Calu3 (cell line): ENCODE results near the gene TMEM116. TPM values are rescaled to one million over a fixed set of nuclear protein-coding genes. Genes with fewer than 3 reads are reported as not detected.

Experiments used
- BruUV-seq: library from RNA; stranded (reverse); fragments of 400-500 nt; replicated peaks from 2 replicates; lab custom pipeline; 2021; lab: Mats Ljungman, UMichigan
- CTCF ChIA-PET: fragments of 300-600 bp; sonication (Branson Sonifier 250); formaldehyde crosslinking; loops from one replicate; lab custom pipeline; 2022; ENCODE audit warnings: antibody characterized with exemption; lab: Charles Lee
- DNase-seq: peaks from one replicate; pipeline ENCODE4 v3.0.0; 2022
- H3K27ac Mint-ChIP-seq: one replicate; pipeline ENCODE4 v1.8.0; 2022; ENCODE audit warnings: mixed read lengths; ENCODE audit not compliant: unreplicated experiment
- H3K27me3 Mint-ChIP-seq: one replicate; pipeline ENCODE4 v1.8.0; 2022; ENCODE audit warnings: mixed read lengths; ENCODE audit not compliant: unreplicated experiment
- H3K36me3 Mint-ChIP-seq: one replicate; pipeline ENCODE4 v1.8.0; 2022; ENCODE audit warnings: mild to moderate bottlenecking, moderate library complexity, mixed read lengths; ENCODE audit not compliant: insufficient read depth, unreplicated experiment
- H3K4me1 Mint-ChIP-seq: one replicate; pipeline ENCODE4 v1.8.0; 2022; ENCODE audit warnings: mild to moderate bottlenecking, low read depth, mixed read lengths; ENCODE audit not compliant: unreplicated experiment
- H3K4me3 Mint-ChIP-seq: one replicate; pipeline ENCODE4 v1.8.0; 2022; ENCODE audit warnings: mild to moderate bottlenecking, low read depth, moderate library complexity, mixed read lengths; ENCODE audit not compliant: unreplicated experiment
- H3K9me3 Mint-ChIP-seq: one replicate; pipeline ENCODE4 v1.8.0; 2022; ENCODE audit warnings: low read depth, mixed read lengths; ENCODE audit not compliant: unreplicated experiment
- CTCF ChIP-seq: fragments of 200-600 bp; IDR thresholded peaks from one replicate; pipeline ENCODE4 v1.8.0; 2022; ENCODE audit warnings: antibody characterized with exemption; ENCODE audit not compliant: unreplicated experiment
- intact Hi-C: fragments of 100-400 bp; cut with micrococcal nuclease; formaldehyde crosslinking; loops from one replicate; pipeline ENCODE4 v1.10.0; 2022; ENCODE audit not compliant: unreplicated experiment
- total RNA-seq: library from RNA; stranded (reverse); gene quantifications from 2 replicates; pipeline ENCODE4 v1.2.3, GENCODE V29; 2022

The TMEM116 gene
- total RNA-seq, 1 experiment from 2014 or later, result 13.0 TPM

GRCh38 chr12:112025808-112026375 is 12.9 kb upstream of the TMEM116 start:
- peaks cover 70% of the 10 kb centered on the region for H3K36me3 Mint-ChIP-seq
- peak overlapping the region; percentile 4 for H3K27ac Mint-ChIP-seq
- intact Hi-C loops, result no loop called here
- TF ChIP-seq CTCF, result no peak
- no peak overlapping the region for H3K4me3 Mint-ChIP-seq
- H3K9me3 Mint-ChIP-seq, result no peaks in the 10 kb centered on the region
- CTCF ChIA-PET, result no interaction called here
- no peaks in the 10 kb centered on the region for H3K27me3 Mint-ChIP-seq
- DNase-seq, result no peak
- no TSS peak for BruUV-seq
- peaks cover 6% of the 10 kb centered on the region for H3K4me1 Mint-ChIP-seq

- H3K27ac Mint-ChIP-seq, result no peak overlapping the region
- CTCF ChIA-PET, result interaction anchor here (0.5 to 2.1 kb wide), 3 partner anchors 10 to 117 kb away, joined by 3 to 7 read pairs (median 4); partner anchors contain the start of genes ERP29 and TMEM116
- DNase-seq, result no peak
- H3K36me3 Mint-ChIP-seq, result peaks cover 59% of the 10 kb centered on the region
- no TSS peak for BruUV-seq
- peaks cover 8% of the 10 kb centered on the region for H3K4me1 Mint-ChIP-seq
- intact Hi-C loops, result no loop called here
- no peaks in the 10 kb centered on the region for H3K9me3 Mint-ChIP-seq
- TF ChIP-seq CTCF, result no peak
- no peaks in the 10 kb centered on the region for H3K27me3 Mint-ChIP-seq
- no peak overlapping the region for H3K4me3 Mint-ChIP-seq
Measured at GRCh38 chr12:112023759-112024396, 10.9 kb upstream of the TMEM116 start.

GRCh38 chr12:112022241-112023016 is 9.5 kb upstream of the TMEM116 start:
- Mint-ChIP-seq H3K9me3 (no peaks in the 10 kb centered on the region), H3K36me3 (peaks cover 66% of the 10 kb centered on the region), H3K4me3 (no peak overlapping the region), H3K27me3 (no peaks in the 10 kb centered on the region), H3K4me1 (peaks cover 14% of the 10 kb centered on the region), H3K27ac (peak overlapping the region; percentile 55)
- TSS peak; percentile 97 for BruUV-seq
- DNase-seq, result no peak
- intact Hi-C loops, result no loop called here
- CTCF ChIA-PET, result interaction anchor here (2.1 kb wide), 1 partner anchor 9 kb away, joined by 7 read pairs; the partner anchor contains the start of genes ERP29 and TMEM116
- no peak for TF ChIP-seq CTCF

- Mint-ChIP-seq H3K4me1 (peaks cover 18% of the 10 kb centered on the region), H3K4me3 (no peak overlapping the region), H3K9me3 (peaks cover 2% of the 10 kb centered on the region), H3K27ac (no peak overlapping the region), H3K36me3 (peaks cover 69% of the 10 kb centered on the region), H3K27me3 (no peaks in the 10 kb centered on the region)
- no peak for TF ChIP-seq CTCF
- CTCF ChIA-PET, result interaction anchor here (0.5 kb wide), 1 partner anchor 20 kb away, joined by 5 read pairs; no protein-coding TSS in a partner anchor
- no TSS peak for BruUV-seq
- intact Hi-C loops, result no loop called here
- no peak for DNase-seq
Measured at GRCh38 chr12:112020947-112021457, 8.0 kb upstream of the TMEM116 start.
